ENCODE results near the gene KRABD2.
"Not testable (repeated sequence)": the region's sequence is repeated elsewhere in the genome, so short reads cannot be mapped to it uniquely, and the experiment has no call there.

The KRABD2 gene

DNA sequence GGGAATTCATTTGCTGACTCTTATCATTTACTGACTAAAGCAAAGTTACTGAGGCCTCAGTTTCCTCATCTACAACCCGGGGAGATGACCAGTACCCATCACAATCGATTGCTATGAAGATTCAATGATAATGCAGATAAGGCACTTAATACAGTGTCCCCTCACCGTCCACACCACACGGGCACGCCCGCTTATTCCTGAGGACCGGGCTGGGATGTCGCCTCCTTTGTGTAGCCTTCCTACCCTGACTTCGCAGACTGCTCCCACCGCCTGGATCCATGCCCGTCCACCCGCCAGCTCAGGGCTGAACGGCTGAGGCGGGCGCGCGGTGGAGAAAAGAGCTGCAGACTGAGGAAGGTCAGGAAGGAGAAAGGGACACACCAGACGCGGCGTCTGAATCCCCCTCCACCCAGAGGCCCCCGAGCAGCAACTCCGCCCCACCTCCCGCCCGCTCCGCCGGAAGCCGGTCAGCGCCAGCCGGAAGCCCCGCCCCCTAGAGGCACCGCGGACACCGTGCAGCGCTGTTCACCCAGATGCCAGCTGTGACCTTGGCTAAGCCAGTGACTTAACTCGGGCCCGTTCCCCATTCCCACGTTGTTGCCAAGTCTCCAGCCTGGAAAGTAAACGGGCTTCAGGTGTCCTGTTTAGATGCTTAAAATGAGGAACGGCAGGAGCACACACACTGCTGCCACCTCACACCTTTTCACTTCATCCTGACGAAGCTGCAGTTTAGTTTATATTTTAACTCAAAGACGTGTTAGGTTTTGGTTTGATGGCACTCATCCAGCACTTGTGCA, at the start of gene KRABD2:
Gene KRABD2, minus strand, starts transcription at position 434 of the 797 bp plus-strand sequence.
- peak; percentile 91 for DNase-seq

- no peak for DNase-seq
Measured at GRCh38 chr17:8421571-8421970, 45.1 kb upstream of the KRABD2 start.

GRCh38 chr17:8420041-8420934, 43.8 kb upstream of the KRABD2 start:
- peak; percentile 1 for DNase-seq

- no peak for DNase-seq
Measured at GRCh38 chr17:8419305-8419704, 42.8 kb upstream of the KRABD2 start.

GRCh38 chr17:8418471-8418870, 42.0 kb upstream of the KRABD2 start:
- no peak for DNase-seq

DNA sequence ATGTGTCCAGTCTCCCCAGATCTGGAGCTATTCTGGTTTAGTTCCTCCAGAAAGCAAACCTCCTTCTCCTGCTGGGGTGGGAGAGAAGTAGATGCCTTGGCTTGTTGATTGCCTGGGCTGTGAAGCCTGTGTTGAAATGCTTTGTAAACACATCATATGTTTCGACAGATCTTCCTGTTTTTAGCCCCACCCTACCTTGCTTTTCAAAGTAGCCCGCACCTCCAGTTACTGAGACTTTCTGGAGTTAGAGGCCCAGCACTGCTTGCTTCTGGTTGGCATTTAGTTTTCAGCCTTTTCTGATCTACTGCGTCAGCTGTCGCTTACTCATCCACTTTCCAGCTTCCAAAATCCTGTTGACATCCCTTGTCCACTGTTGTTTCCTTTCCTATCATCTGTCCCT, 41.3 kb upstream of the KRABD2 start:
- no peak for DNase-seq

GRCh38 chr17:8413938-8414337, 37.4 kb upstream of the KRABD2 start:
- DNase-seq, result no peak

DNA sequence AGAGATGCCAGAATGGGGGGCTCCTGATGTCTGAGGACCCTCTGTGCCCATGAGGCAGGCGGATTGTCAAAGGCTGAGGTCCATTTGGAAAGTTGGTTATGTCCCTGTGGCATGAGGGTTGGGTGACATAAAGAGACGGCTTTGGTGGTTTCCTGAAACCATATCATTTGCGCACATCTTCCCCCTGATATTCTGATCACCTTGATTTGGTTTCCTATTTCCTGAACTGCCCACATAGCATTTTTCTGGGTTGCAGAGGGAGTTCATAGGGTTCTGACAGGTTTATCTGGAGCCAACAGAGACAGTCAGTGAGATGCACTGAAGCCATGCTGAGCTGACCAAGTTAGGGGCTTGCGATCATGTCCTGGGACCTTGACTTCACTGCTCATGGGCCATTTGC, 36.8 kb upstream of the KRABD2 start:
- no peak for DNase-seq

GRCh38 chr17:8412089-8412488, 35.6 kb upstream of the KRABD2 start:
- DNase-seq, result no peak

GRCh38 chr17:8410883-8411238, 34.4 kb upstream of the KRABD2 start:
- DNase-seq, result no peak

- peak; percentile 78 for DNase-seq
Measured at GRCh38 chr17:8409966-8410882, 33.7 kb upstream of the KRABD2 start.

DNA sequence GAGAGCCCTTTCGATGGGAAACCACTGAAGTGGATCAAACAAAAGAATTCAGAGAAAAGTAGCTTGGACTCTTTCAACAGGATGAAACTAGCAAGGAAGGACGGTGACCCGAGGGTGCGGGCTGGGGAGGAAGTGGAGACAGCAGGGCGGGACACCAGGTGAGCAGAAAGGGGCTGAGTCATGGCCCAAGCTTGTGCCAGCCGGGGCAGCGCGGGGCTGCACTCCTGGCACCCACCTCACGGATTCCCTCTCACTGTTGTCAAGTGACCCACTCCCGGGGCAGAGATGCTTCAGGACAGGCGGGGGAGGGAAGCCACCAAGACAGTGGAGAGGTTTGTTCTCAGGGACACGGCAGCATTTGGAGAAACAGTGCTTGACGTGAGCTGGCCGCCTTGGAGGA, 31.9 kb upstream of the KRABD2 start:
- no peak for DNase-seq

DNA sequence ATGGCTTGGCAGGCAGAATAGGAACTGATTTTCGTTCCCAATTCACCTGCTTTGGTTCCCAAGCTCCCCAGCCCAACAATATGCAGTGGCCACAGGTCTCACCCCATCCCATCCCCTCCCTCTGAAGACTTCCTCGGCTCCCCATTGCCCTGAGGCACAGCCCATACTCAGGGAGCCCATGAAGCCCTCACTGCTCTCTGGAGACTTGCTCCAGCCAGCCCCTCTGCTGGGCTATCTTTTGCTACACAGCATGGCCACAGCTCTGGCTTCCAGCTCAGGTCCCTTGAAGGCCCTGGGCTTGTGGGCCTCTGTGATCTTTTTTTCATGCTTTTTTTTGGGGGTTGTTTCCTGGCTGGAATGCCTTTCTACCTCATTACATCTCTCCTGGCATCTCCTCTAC, 29.7 kb upstream of the KRABD2 start:
- no peak for DNase-seq

DNA sequence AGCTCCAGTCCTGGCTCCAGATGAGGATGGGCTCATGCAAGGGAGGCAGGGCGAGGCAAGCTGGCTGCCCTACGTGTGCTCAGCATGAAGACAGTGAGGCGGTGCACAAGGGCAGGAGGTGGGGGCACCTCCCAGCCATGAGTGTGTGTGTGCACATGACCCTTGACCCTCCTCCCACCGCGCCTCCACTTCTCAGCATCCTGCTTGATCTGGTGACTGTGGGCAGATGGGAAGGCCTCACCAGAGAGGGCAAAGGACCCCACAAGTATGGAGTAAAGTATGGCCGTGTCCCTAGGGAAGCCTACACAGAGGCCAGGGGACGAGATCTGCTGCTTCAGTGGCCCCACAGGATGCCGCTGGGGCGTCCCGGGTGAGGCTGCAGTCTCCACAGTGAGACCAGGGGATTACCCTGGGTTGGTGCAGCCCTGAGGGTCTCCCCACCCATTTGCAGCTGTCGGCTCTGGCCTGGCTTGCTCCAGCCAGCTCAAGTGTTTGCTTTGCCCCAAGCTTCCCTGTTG, 29.1 kb upstream of the KRABD2 start:
- no peak for DNase-seq

DNA sequence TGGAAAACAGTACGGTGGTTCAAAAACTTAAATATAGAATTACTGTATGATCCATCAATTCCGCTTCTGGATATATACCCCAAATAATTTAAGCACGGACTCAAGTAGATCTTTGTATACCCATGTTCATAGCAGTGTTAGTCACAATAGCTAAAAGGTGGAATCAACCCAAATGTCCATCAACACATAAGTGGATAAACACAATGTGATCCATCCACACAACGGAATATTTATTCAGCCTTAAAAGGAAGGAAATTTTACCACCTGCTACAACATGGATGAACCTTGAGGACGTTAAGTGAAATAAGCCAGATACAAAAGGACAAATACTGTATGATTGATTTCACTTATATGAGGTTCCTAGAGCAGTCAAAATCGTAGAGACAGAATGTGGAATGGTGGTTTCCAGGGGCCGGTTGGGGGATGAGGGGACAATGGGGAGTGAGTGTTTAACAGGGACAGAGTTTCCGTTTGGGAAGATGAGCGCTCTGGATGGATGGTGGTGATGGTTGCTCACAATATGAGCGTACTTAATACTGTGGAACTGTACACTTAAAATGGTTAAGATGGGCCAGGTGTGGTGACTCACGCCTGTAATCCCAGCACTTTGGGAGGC, 26.5 kb upstream of the KRABD2 start:
- no peak for DNase-seq

DNA sequence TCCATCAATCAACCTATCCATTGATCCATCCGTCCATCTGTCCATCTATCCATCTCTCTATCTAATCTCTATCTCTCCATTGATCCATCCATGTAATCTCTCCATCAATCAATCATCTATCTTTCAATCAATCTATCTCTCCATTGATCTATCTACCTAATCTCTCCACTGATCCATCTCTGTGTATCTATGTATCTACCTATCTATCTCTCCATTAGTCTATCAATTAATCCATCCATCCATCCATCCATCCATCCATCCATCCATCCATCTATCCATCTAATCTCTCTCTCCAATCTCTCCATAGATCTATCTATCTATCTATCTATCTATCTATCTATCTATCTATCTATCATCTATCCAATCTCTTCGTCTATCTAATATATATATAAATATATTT, 24.6 kb upstream of the KRABD2 start:
- no peak for DNase-seq

DNA sequence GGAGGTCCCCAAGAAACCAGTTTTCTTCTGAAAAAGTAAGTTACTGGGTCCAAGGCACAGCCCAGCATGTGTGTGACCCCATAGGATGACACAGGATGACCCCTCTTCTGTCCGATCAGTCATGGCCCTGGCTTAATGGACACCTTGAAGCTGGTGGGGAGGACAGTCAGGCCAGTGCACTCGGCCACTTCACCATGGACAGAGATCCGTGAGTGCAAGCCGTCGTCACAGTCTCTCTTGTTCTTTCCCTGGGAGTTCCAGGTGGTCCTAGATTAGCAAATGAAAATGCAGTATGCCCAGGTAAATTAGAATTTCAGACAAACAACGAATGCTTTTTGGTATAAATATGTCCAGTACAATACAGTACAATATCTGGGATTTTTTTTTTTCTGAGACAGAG, 22.5 kb upstream of the KRABD2 start:
- no peak for DNase-seq

GRCh38 chr17:8397636-8398035, 21.1 kb upstream of the KRABD2 start, which contains the start of gene RNF222:
Gene RNF222, minus strand, starts transcription at chr17:8397827. Its CDS starts 4,366 bp downstream, at chr17:8393461.
- no peak for DNase-seq

GRCh38 chr17:8394497-8394896, 18.0 kb upstream of the KRABD2 start:
- not testable (repeated sequence) for DNase-seq

DNA sequence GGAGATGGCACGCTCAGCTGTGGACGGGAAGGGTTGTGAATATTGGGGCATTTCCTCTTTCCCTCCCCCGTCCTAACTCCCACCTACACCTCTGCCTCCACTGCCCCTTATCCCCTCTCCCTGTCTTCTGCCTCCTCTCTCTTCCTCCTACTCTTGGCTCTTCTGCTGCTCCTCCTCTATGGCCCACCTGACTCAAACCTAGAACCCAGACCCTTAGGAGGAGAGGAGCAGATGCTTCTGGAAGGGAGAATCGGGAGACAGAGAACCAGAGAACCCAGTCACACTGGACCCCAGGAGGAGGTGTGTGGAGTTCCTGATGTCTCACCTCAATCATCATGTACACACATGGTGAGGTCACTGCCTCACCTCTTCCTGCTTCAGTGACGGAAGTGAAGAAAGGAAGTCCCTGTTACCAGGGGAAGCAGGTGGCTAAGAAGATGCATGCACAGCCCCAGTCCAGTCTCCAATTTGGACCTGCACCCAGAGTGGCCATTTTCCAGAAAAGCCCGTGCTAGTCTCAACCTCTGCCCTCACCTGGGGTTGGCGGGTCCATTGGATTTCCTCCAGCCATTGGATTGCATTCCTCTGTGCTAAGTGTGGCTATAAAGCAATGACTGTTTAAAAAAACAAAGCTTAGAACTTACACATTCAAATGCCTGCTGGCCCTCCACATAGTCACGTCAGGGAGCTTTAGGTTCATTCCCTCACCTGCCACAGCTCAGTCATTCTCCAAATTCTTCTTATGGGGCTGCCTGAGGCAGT, 17.1 kb upstream of the KRABD2 start:
- peak; percentile 4 for DNase-seq

DNA sequence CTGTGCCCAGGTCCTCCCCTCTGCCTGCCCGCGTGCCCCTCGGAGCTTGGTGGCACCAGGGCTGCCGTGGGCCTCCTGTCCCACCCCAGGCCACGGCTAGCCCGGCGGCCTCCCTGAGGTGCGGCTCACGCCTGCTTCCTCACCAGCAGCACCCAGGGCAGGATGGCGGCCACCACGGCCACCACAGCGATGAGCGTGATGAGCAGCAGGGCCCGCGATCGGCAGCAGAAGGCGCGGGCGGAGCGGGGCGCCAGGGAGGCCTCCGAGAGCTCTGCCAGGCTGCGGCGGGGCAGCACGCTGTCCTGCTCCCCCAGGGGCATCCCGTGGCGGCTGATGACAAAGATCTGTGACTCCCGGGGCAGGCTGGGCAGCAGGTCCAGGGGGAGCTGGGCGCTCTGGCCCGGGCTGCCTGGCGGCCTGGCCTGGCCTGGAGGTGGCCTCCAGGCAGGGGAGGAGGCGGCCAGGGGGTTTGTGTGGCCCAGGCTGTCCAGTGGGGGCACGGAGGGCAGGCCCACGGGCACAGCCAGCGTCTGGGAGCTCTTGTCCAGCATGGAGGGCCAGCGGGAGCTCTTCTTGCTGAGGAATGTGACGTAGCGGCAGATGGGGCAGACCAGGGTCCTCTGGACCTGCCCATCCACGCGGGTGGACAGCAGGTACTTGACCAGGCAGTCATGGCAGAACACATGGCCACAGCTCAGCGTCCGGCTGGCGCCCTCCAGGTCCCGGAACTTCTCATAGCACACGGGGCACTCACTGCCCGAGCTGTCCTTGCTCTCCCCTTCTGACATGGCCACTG, 16.4 kb upstream of the KRABD2 start:
- no peak for DNase-seq
